GM06990 (cell line): ENCODE data around the gene ZNF407.

Experiments used
- DNase-seq: peaks from one replicate; pipeline ENCODE4 v3.0.0-alpha.2; 2011; ENCODE audit not compliant: insufficient read length; ENCODE audit errors: extremely low read depth
- H3K27me3 ChIP-seq: replicated peaks from 2 replicates; pipeline ENCODE4 v1.6.0; 2011; ENCODE audit warnings: low read length; ENCODE audit not compliant: control insufficient read depth, insufficient read depth
- H3K36me3 ChIP-seq: 2 replicates; pipeline ENCODE4 v1.5.1; 2011; ENCODE audit warnings: low read length; ENCODE audit not compliant: control insufficient read depth, insufficient read depth
- H3K4me3 ChIP-seq: replicated peaks from 2 replicates; pipeline ENCODE4 v1.5.1; 2011; ENCODE audit warnings: low read depth, mild to moderate bottlenecking, control low read depth, low read length
- CTCF ChIP-seq: IDR thresholded peaks from 2 replicates; pipeline ENCODE4 v1.5.1; 2011; ENCODE audit warnings: low read length, control low read depth, mild to moderate bottlenecking, inconsistent platforms; ENCODE audit not compliant: insufficient read depth, poor library complexity, severe bottlenecking

The ZNF407 gene

GRCh38 chr18:74665905-74666304 is 68.2 kb downstream of the ZNF407 start:
- no peak for TF ChIP-seq CTCF
- no peak for DNase-seq
- Histone ChIP-seq H3K4me3 (no peak overlapping the region), H3K27me3 (no peaks in the 10 kb centered on the region), H3K36me3 (no peaks in the 10 kb centered on the region)

- H3K36me3 ChIP-seq: no peaks in the 10 kb centered on the region
- no peaks in the 10 kb centered on the region for H3K27me3 ChIP-seq
- DNase-seq: no peak
- no peak for TF ChIP-seq CTCF
- H3K4me3 ChIP-seq: no peak overlapping the region
These were observed 71.6 kb downstream of the ZNF407 start for GRCh38 chr18:74669136-74669798.

- no peak for TF ChIP-seq CTCF
- DNase-seq: no peak
- Histone ChIP-seq H3K36me3 (no peaks in the 10 kb centered on the region), H3K4me3 (no peak overlapping the region), H3K27me3 (no peaks in the 10 kb centered on the region)
These were observed 74.7 kb downstream of the ZNF407 start for GRCh38 chr18:74672371-74672770.

GRCh38 chr18:74674487-74674886 is 76.8 kb downstream of the ZNF407 start:
- no peak for TF ChIP-seq CTCF
- no peak for DNase-seq
- Histone ChIP-seq H3K27me3 (no peaks in the 10 kb centered on the region), H3K36me3 (no peaks in the 10 kb centered on the region), H3K4me3 (no peak overlapping the region)

- H3K27me3 ChIP-seq: no peaks in the 10 kb centered on the region
- H3K4me3 ChIP-seq: no peak overlapping the region
- H3K36me3 ChIP-seq: no peaks in the 10 kb centered on the region
- peak; percentile 54 for DNase-seq
- no peak for TF ChIP-seq CTCF
These were observed 81.5 kb downstream of the ZNF407 start for GRCh38 chr18:74679006-74679678.

GRCh38 chr18:74679679-74680076 is 82.0 kb downstream of the ZNF407 start:
- H3K36me3 ChIP-seq: no peaks in the 10 kb centered on the region
- no peaks in the 10 kb centered on the region for H3K27me3 ChIP-seq
- no peak for TF ChIP-seq CTCF
- no peak for DNase-seq
- H3K4me3 ChIP-seq: no peak overlapping the region
